Astrocyte of the cerebellum (primary cell): ENCODE measurements around the gene ZMYM3.

ENCODE experiments used
- DNase-seq: peaks from one replicate; pipeline ENCODE4 v3.0.0-alpha.2; 2011; ENCODE audit warnings: low read depth
- H3K4me3 ChIP-seq: 2 replicates; pipeline ENCODE4 v1.5.1; 2011; ENCODE audit warnings: mild to moderate bottlenecking, low read depth, low read length, moderate library complexity
- CTCF ChIP-seq: IDR thresholded peaks from 2 replicates; pipeline ENCODE4 v1.5.1; 2012; ENCODE audit warnings: low read length, low read depth, moderate library complexity, mild to moderate bottlenecking; ENCODE audit errors: missing control alignments
- in situ Hi-C: cut with HindIII; loops from 2 replicates; pipeline ENCODE4 v1.10.0; 2017; ENCODE audit warnings: low sequenced_read_pairs

The ZMYM3 gene

GRCh38 chrX:71214152-71214551, 39.8 kb downstream of the ZMYM3 start:
- no peak for DNase-seq
- no peak overlapping the region for H3K4me3 ChIP-seq
- no peak for TF ChIP-seq CTCF
- in situ Hi-C loops, result no loop called here

GRCh38 chrX:71212536-71212935, 41.4 kb downstream of the ZMYM3 start:
- in situ Hi-C loops, result no loop called here
- H3K4me3 ChIP-seq, result no peak overlapping the region
- no peak for DNase-seq
- no peak for TF ChIP-seq CTCF

- DNase-seq, result no peak
- in situ Hi-C loops, result no loop called here
- H3K4me3 ChIP-seq, result no peak overlapping the region
- no peak for TF ChIP-seq CTCF
Measured at GRCh38 chrX:71210816-71211215, 43.1 kb downstream of the ZMYM3 start.

- no peak for DNase-seq
- in situ Hi-C loops, result no loop called here
- H3K4me3 ChIP-seq, result no peak overlapping the region
- TF ChIP-seq CTCF, result no peak
Measured at GRCh38 chrX:71199252-71200008, 54.5 kb downstream of the ZMYM3 start.

DNA sequence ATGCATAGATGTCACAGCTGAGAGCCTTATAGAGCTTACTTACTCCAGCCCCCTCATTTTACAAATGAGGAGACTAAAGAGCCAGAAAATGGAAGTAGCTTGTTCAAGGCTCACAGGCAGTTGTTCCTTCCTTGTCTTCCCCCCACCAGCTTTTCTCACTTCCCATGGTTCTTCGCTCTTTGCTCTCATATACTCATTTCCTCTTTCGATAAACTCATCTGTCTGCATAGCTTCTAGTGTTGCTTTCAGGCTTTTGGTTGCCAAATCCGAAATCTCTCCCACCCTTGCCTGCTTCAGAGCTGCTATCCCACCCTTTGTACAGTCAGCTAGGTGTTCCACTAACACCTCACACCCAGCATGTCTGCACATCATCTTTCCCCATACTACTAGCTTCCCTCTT, 55.9 kb downstream of the ZMYM3 start:
- in situ Hi-C loops, result no loop called here
- TF ChIP-seq CTCF, result no peak
- DNase-seq, result no peak
- no peak overlapping the region for H3K4me3 ChIP-seq

- DNase-seq, result no peak
- no peak for TF ChIP-seq CTCF
- no peak overlapping the region for H3K4me3 ChIP-seq
- in situ Hi-C loops, result no loop called here
Measured at GRCh38 chrX:71195964-71196649, 57.8 kb downstream of the ZMYM3 start.
